HUES64 (cell line): Measurements from ENCODE around the gene GRHPR.
A peak's percentile ranks its signal among the peaks of the same experiment; 100 is the strongest.

Experiments
- H3K27ac ChIP-seq: 2 replicates; pipeline ENCODE4 v1.7.0; 2013; ENCODE audit warnings: low read depth, low read length, inconsistent platforms
- H3K27me3 ChIP-seq: 2 replicates; pipeline ENCODE4 v1.6.1; 2013; ENCODE audit warnings: mild to moderate bottlenecking, low read length; ENCODE audit not compliant: insufficient read depth
- H3K36me3 ChIP-seq: 2 replicates; pipeline ENCODE4 v1.6.1; 2013; ENCODE audit warnings: mild to moderate bottlenecking, low read length; ENCODE audit not compliant: insufficient read depth
- H3K4me1 ChIP-seq: 2 replicates; pipeline ENCODE4 v1.6.1; 2013; ENCODE audit warnings: mild to moderate bottlenecking, low read length, moderate library complexity; ENCODE audit not compliant: insufficient read depth
- H3K4me3 ChIP-seq: 2 replicates; pipeline ENCODE4 v1.5.1; 2013; ENCODE audit warnings: mild to moderate bottlenecking, low read length, moderate library complexity
- H3K9ac ChIP-seq: 2 replicates; pipeline ENCODE4 v1.6.1; 2013; ENCODE audit warnings: mild to moderate bottlenecking, low read depth, low read length
- H3K9me3 ChIP-seq: 2 replicates; pipeline ENCODE4 v1.6.1; 2013; ENCODE audit warnings: low read depth, low read length; ENCODE audit not compliant: insufficient read depth
- WGBS: fragments of 150-250, 120-280 bp; methylation state at CpG from one replicate; pipeline ENCODE4 v1.1.7; 2013; ENCODE audit warnings: missing lambda C conversion rate; 5-methylcytosine and 5-hydroxymethylcytosine counted together

The GRHPR gene

GRCh38 chr9:37437621-37438020 is 15.1 kb downstream of the GRHPR start:
- Histone ChIP-seq H3K27ac (no peak overlapping the region), H3K4me1 (peaks cover 18% of the 10 kb centered on the region), H3K9ac (no peak overlapping the region), H3K9me3 (no peaks in the 10 kb centered on the region), H3K36me3 (peaks cover 95% of the 10 kb centered on the region), H3K4me3 (no peak overlapping the region), H3K27me3 (no peaks in the 10 kb centered on the region)
- 96% methylated on average over 4 of the region's 4 CpGs for WGBS

DNA sequence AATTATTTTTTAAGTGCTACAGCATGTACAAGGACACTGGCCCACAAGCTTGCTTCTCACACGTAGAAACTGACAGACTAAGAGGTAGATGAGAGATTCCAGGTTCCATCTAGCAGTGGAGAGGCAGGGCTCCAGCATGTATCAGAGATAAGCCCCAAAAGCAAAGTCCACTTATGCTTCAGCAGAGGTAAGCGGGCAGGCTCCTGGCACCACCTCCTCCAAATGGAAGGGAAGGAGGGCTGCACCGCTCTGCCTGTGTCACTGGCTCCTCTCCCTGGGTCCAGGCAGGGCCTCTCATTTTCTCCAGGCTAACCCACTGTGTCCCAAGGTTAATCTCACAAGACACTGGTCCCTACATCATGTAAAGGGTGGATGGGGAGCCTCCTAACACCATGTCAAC is 15.9 kb downstream of the GRHPR start:
- H3K4me3 ChIP-seq, result no peak overlapping the region
- 95% methylated on average over 3 of the region's 3 CpGs for WGBS
- no peak overlapping the region for H3K27ac ChIP-seq
- H3K36me3 ChIP-seq, result peaks cover 93% of the 10 kb centered on the region
- H3K9me3 ChIP-seq, result no peaks in the 10 kb centered on the region
- peaks cover 15% of the 10 kb centered on the region for H3K4me1 ChIP-seq
- H3K9ac ChIP-seq, result no peak overlapping the region
- H3K27me3 ChIP-seq, result no peaks in the 10 kb centered on the region

DNA sequence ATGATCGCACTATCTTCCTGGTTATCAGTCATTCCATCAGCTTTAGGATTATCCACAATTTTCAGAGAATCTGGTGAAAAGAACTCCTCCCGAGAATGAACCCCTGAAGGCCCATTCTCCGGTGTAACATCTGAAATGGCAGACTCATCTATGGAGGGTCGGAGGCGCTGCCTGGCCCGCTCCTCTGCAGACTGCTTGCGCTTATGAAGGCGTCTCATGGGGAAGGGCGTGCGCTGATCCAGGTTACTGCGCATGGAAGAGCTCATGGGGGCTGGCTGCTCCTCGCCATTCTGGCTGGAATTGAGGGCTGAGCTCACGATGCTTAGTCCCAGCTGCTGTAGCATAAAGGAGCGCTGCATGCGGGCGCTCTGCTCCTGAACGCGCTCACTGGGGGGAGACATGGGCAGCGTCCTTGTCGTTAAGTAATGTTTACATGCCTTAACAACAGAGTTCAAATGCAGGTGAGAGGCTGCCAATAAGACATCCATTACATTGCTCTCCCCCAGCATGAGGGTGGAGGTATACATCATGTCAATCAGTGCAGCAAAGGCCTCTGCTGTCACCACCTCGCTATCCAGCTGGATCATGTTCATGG is 19.4 kb downstream of the GRHPR start:
- Histone ChIP-seq H3K36me3 (peaks cover 60% of the 10 kb centered on the region), H3K27ac (no peak overlapping the region), H3K27me3 (no peaks in the 10 kb centered on the region), H3K9ac (no peak overlapping the region), H3K4me1 (no peaks in the 10 kb centered on the region), H3K4me3 (no peak overlapping the region), H3K9me3 (no peaks in the 10 kb centered on the region)
- 96% methylated on average over 21 of the region's 21 CpGs for WGBS

DNA sequence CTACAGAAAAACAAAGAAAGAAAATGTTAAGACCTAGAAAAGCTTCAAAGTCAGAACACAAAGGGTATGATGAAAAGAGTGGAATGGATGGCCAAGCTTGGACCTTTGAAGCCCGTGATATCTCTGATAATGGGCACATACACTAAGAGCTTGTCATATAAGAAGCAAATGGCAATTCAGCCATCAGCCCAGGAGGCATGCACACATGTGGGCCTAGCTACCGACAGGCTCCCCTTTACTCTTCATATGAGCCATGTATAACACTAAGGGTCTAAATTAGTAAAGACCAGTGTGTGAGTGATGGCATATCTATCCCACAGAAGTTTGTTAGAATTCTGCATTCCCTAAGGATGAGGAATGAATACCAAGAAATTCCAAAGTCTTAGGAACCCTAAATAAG is 20.1 kb downstream of the GRHPR start:
- no peaks in the 10 kb centered on the region for H3K9me3 ChIP-seq
- no peak overlapping the region for H3K9ac ChIP-seq
- 99% methylated on average over 2 of the region's 2 CpGs for WGBS
- H3K4me1 ChIP-seq, result no peaks in the 10 kb centered on the region
- H3K36me3 ChIP-seq, result peaks cover 53% of the 10 kb centered on the region
- H3K27me3 ChIP-seq, result no peaks in the 10 kb centered on the region
- H3K27ac ChIP-seq, result no peak overlapping the region
- no peak overlapping the region for H3K4me3 ChIP-seq

- Histone ChIP-seq H3K27me3 (no peaks in the 10 kb centered on the region), H3K9ac (no peak overlapping the region), H3K4me1 (no peaks in the 10 kb centered on the region), H3K27ac (no peak overlapping the region), H3K9me3 (no peaks in the 10 kb centered on the region), H3K4me3 (no peak overlapping the region), H3K36me3 (peaks cover 43% of the 10 kb centered on the region)
- WGBS, result 96% methylated on average over 5 of the region's 5 CpGs
These were observed 21.1 kb downstream of the GRHPR start for GRCh38 chr9:37443566-37443965.

DNA sequence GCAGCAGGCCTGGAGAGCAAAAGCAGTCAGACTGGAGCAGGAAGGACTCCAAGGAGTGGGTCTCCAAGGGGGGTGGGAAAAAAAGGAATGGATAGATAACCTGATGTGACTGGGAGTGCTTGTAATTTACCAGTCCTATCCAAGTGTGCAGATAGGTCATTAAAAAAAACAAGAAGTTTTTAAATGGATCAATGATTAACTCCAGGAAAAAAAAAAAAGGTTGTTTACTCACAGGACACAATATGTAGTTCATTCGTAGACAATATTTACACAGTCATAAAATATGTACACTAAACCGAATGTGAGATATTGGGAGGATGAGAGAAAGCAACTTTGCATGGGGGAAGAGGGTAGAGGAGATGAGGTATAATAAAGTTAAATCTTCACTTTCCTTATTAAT is 22.4 kb downstream of the GRHPR start:
- WGBS, result no CpG with 5 or more reads among the region's 2 CpGs
- Histone ChIP-seq H3K9ac (no peak overlapping the region), H3K4me1 (peaks cover 3% of the 10 kb centered on the region; the same call in 1 of the 2 replicates), H3K9me3 (no peaks in the 10 kb centered on the region), H3K4me3 (no peak overlapping the region), H3K27ac (no peak overlapping the region), H3K27me3 (no peaks in the 10 kb centered on the region), H3K36me3 (peaks cover 35% of the 10 kb centered on the region)

DNA sequence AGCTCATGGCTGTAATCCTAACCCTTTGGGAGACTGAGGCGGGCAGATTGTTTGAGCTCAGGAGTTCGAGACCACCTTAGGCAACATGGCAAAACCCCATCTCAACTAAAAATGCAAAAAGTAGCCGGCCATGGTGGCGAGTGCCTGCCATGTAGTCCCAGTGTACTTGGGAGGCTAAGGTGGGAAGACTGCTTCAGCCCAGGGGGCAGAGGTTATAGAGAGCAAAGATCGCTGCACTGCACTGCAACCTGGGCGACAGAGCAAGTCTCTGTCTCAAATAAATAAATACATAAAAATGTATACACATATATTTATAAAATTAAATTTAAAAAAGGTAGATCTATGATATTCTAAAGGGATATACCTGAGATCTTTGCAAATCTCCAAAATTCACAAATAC is 23.3 kb downstream of the GRHPR start:
- no peak overlapping the region for H3K27ac ChIP-seq
- H3K4me3 ChIP-seq, result no peak overlapping the region
- WGBS, result 96% methylated on average over 4 of the region's 6 CpGs
- H3K4me1 ChIP-seq, result peaks cover 7% of the 10 kb centered on the region; the same call in 1 of the 2 replicates
- H3K27me3 ChIP-seq, result no peaks in the 10 kb centered on the region
- no peaks in the 10 kb centered on the region for H3K9me3 ChIP-seq
- no peak overlapping the region for H3K9ac ChIP-seq
- peaks cover 27% of the 10 kb centered on the region for H3K36me3 ChIP-seq

GRCh38 chr9:37446401-37446800 is 23.9 kb downstream of the GRHPR start:
- no peaks in the 10 kb centered on the region for H3K9me3 ChIP-seq
- no peaks in the 10 kb centered on the region for H3K27me3 ChIP-seq
- H3K36me3 ChIP-seq, result peaks cover 21% of the 10 kb centered on the region
- H3K4me3 ChIP-seq, result no peak overlapping the region
- peaks cover 7% of the 10 kb centered on the region; the same call in 1 of the 2 replicates for H3K4me1 ChIP-seq
- H3K27ac ChIP-seq, result no peak overlapping the region
- WGBS, result 94% methylated on average over 4 of the region's 4 CpGs
- no peak overlapping the region for H3K9ac ChIP-seq

DNA sequence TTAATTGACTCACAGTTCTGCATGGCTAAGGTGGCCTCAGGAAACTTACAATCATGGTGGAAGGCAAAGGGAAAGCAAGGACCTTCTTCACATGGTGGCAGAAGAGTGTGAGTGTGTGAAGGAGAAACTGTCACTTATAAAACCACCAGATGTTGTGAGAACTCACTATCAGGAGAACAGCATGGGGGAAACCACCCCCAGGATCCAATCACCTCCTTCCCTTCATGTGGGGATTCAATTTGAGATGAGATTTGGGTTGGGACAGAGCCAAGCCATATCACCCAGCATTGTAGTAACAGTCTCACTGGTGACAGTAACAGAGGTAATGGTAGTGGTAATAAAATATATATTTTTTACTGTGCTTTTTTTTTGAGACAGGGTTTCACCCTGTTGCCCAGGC is 24.6 kb downstream of the GRHPR start:
- H3K27ac ChIP-seq, result no peak overlapping the region
- peaks cover 7% of the 10 kb centered on the region; the same call in 1 of the 2 replicates for H3K4me1 ChIP-seq
- no peaks in the 10 kb centered on the region for H3K9me3 ChIP-seq
- no peak overlapping the region for H3K4me3 ChIP-seq
- H3K36me3 ChIP-seq, result peaks cover 14% of the 10 kb centered on the region
- H3K9ac ChIP-seq, result no peak overlapping the region
- no peaks in the 10 kb centered on the region for H3K27me3 ChIP-seq

- Histone ChIP-seq H3K27ac (no peak overlapping the region), H3K4me1 (peaks cover 7% of the 10 kb centered on the region; the same call in 1 of the 2 replicates), H3K4me3 (no peak overlapping the region), H3K27me3 (no peaks in the 10 kb centered on the region), H3K9me3 (no peaks in the 10 kb centered on the region), H3K9ac (peak overlapping the region; percentile 50; the same call in 1 of the 2 replicates), H3K36me3 (peaks cover 7% of the 10 kb centered on the region)
- 82% methylated on average over 11 of the region's 12 CpGs for WGBS
These were observed 27.6 kb downstream of the GRHPR start for GRCh38 chr9:37449862-37450632.

- 86% methylated on average over 2 of the region's 3 CpGs for WGBS
- Histone ChIP-seq H3K4me1 (peaks cover 11% of the 10 kb centered on the region; the same call in 1 of the 2 replicates), H3K27ac (no peak overlapping the region), H3K9ac (no peak overlapping the region), H3K36me3 (peaks cover 7% of the 10 kb centered on the region), H3K9me3 (no peaks in the 10 kb centered on the region), H3K4me3 (no peak overlapping the region), H3K27me3 (no peaks in the 10 kb centered on the region)
These were observed 29.1 kb downstream of the GRHPR start for GRCh38 chr9:37451628-37452027.
